Ishikawa (cell line): ENCODE data around the gene AZU1.

ENCODE experiments used
- CEBPB ChIP-seq: IDR thresholded peaks from 2 replicates; pipeline ENCODE4 v1.6.1; 2012
- CREB1 ChIP-seq: IDR thresholded peaks from 2 replicates; pipeline ENCODE4 v1.6.1; 2012; ENCODE audit warnings: low read depth
- EGR1 ChIP-seq: IDR thresholded peaks from 2 replicates; pipeline ENCODE4 v1.6.1; 2012
- EP300 ChIP-seq: IDR thresholded peaks from 2 replicates; pipeline ENCODE4 v1.6.1; 2012; ENCODE audit warnings: borderline replicate concordance
- FOXM1 ChIP-seq: IDR thresholded peaks from 2 replicates; pipeline ENCODE4 v1.6.1; 2012; ENCODE audit warnings: low read depth, borderline replicate concordance
- MAX ChIP-seq: IDR thresholded peaks from 2 replicates; pipeline ENCODE4 v1.6.1; 2012
- NFIC ChIP-seq: IDR thresholded peaks from 2 replicates; pipeline ENCODE4 v1.6.1; 2012
- RAD21 ChIP-seq: IDR thresholded peaks from 2 replicates; pipeline ENCODE4 v1.6.1; 2012; ENCODE audit warnings: low read depth
- REST ChIP-seq: IDR thresholded peaks from 2 replicates; pipeline ENCODE4 v1.6.1; 2012; ENCODE audit warnings: low read depth, mild to moderate bottlenecking
- TAF1 ChIP-seq: IDR thresholded peaks from 2 replicates; pipeline ENCODE4 v1.6.1; 2012; ENCODE audit warnings: low read depth, mild to moderate bottlenecking
- TCF12 ChIP-seq: IDR thresholded peaks from 2 replicates; pipeline ENCODE4 v1.6.1; 2012; ENCODE audit warnings: low read depth
- TEAD4 ChIP-seq: IDR thresholded peaks from 2 replicates; pipeline ENCODE4 v1.6.1; 2012
- USF1 ChIP-seq: IDR thresholded peaks from 2 replicates; pipeline ENCODE4 v1.6.1; 2012
- YY1 ChIP-seq: IDR thresholded peaks from 2 replicates; pipeline ENCODE4 v1.6.1; 2012; ENCODE audit warnings: low read depth
- ZBTB7A ChIP-seq: IDR thresholded peaks from 2 replicates; pipeline ENCODE4 v1.6.1; 2012; ENCODE audit warnings: low read depth

AZU1 gene

GRCh38 chr19:815775-816499 is 11.7 kb upstream of the AZU1 start:
- TF ChIP-seq EGR1 = no peak
- no peak for TF ChIP-seq NFIC
- TF ChIP-seq FOXM1 = no peak
- no peak for TF ChIP-seq CEBPB
- TF ChIP-seq TAF1 = no peak
- TF ChIP-seq REST = no peak
- no peak for TF ChIP-seq CREB1
- TF ChIP-seq YY1 = no peak
- no peak for TF ChIP-seq TEAD4
- no peak for TF ChIP-seq TCF12
- no peak for TF ChIP-seq EP300
- no peak for TF ChIP-seq ZBTB7A

GRCh38 chr19:816500-816857 is 11.2 kb upstream of the AZU1 start:
- TF ChIP-seq ZBTB7A (no peak), USF1 (no peak), FOXM1 (no peak), TEAD4 (no peak), RAD21 (no peak), MAX (no peak), REST (no peak), YY1 (no peak)

- 0 out of 2 replicates have a peak, but pooled peaks have one; percentile 17 for TF ChIP-seq ZBTB7A
- TF ChIP-seq TCF12 = no peak
These were observed 6.3 kb upstream of the AZU1 start for GRCh38 chr19:821231-821824.

GRCh38 chr19:821825-822503 is 5.7 kb upstream of the AZU1 start, which contains the start of gene PLPPR3:
Gene PLPPR3 (minus strand): TSS chr19:821955. CDS start chr19:821559, 396 bp downstream.
- no peak for TF ChIP-seq REST
- no peak for TF ChIP-seq RAD21
- TF ChIP-seq ZBTB7A = peak; percentile 83; the same call in 1 of the 2 replicates
- no peak for TF ChIP-seq CREB1

GRCh38 chr19:823565-824121 is 4.0 kb upstream of the AZU1 start:
- TF ChIP-seq ZBTB7A = peak; percentile 78
- TF ChIP-seq RAD21 = no peak
